GM12891 (cell line): ENCODE data around the gene NDFIP1.

Source experiments
- PAX5 ChIP-seq: IDR thresholded peaks from 2 replicates; pipeline ENCODE4 v1.6.1; 2011; ENCODE audit warnings: low read length, moderate library complexity, mild to moderate bottlenecking; ENCODE audit not compliant: insufficient read depth, severe bottlenecking
- POLR2A ChIP-seq: IDR thresholded peaks from 2 replicates; pipeline ENCODE4 v1.6.1; 2011; ENCODE audit warnings: low read depth, low read length, control low read depth
- POLR2AphosphoS5 ChIP-seq: IDR thresholded peaks from 2 replicates; pipeline ENCODE4 v1.6.1; 2011; ENCODE audit warnings: low read depth, low read length, control low read depth
- SPI1 ChIP-seq: IDR thresholded peaks from 2 replicates; pipeline ENCODE4 v1.6.1; 2011; ENCODE audit warnings: low read depth, low read length, control low read depth
- TAF1 ChIP-seq: IDR thresholded peaks from 2 replicates; pipeline ENCODE4 v1.6.1; 2011; ENCODE audit warnings: low read depth, low read length, control low read depth

GRCh38 chr5:142184988-142185387, 76.4 kb downstream of the NDFIP1 start:
- TF ChIP-seq POLR2A (no peak), PAX5 (no peak), POLR2AphosphoS5 (no peak), TAF1 (no peak), SPI1 (no peak)
